NCI-H82 treated with DMSO at 0.1 percent for 48 hours (cell line): ENCODE measurements around the gene CDHR1.
"Not testable (repeated sequence)": the region's sequence is repeated elsewhere in the genome, so short reads cannot be mapped to it uniquely, and the experiment has no call there.

Experiments
- DNase-seq: peaks from one replicate; lab custom pipeline; 2025; ENCODE audit not compliant: unreplicated experiment; lab: John Stamatoyannopoulos, UW

CDHR1 gene

DNA sequence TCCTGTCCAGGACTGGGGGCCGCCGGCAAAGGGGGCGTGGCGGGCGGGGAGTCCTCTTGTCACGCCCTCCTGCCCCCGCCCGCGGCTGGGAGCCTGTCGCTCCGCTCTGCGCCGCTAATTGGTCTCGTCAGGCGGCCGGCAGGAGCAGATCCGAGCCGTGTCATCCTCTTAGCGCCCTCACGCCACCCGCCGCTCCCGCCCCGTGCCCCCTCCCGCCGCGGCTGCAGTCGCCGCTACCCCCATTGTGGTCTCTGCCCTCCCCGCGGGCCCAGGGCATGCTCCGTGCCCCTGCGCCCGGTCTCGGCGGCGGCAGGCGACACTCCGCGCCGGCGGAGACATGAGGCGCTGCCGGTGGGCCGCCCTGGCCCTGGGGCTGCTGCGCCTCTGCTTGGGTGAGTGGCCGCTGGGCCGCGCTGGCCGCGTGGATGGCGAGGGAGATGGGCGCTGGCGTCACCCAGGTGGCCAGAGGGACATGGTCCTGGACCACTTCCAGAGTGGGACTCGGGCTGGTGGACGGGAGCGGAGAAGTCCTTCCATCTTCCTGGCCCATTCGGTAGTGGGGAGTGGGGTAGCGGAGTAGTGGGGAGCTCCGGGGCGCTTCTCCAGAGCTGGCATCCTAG lies at the start of gene CDHR1:
Gene CDHR1, plus strand, starts transcription at position 114 of the 620 bp plus-strand sequence. Its CDS starts 224 bp downstream, at position 338.
- peak; percentile 25 for DNase-seq

DNA sequence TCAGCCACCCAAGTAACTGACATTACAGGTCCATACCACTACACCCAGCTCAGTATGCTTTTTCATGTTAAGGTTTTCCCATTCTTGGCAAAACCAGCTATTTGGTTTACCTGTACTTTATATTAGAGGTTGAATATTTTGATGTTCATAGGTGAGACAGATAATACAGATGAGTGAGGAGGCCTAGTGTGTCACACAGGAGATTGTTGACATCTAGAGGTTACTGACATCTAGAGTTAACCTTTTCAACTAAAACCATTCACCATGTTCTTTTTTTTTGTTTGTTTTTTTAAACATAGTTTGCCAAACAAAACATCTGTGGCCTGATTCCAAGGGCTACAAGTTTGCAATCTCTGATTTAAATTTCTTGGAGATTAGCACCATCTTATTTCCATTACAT lies 47.0 kb upstream of the CDHR1 start:
- no peak for DNase-seq

DNA sequence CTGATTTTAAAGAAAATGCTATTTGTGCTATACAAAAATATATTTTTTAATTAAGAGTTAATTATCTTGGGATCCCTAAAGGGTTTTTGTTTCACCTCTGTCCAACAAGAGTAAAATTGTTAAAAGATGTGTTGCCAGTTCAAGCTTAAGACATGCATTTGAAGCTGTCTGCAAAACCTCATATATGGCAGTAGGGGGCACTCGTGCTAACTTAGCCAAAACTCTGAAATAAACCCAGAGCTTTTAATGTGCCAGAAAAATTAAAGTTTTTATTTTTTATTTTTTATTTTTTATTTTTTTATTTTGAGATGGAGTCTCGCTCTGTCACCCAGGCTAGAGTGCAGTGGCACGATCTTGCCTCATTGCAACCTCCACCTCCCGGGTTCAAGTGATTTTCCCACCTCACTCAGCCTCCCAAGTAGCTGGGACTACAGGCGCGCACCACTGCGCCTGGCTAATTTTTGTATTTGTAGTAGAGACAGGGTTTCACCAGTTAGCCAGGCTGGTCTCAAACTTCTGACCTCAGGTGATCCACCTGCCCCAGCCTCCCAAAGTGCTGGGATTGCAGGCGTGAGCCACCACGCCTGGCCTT lies 46.2 kb upstream of the CDHR1 start:
- not testable (repeated sequence) for DNase-seq

DNA sequence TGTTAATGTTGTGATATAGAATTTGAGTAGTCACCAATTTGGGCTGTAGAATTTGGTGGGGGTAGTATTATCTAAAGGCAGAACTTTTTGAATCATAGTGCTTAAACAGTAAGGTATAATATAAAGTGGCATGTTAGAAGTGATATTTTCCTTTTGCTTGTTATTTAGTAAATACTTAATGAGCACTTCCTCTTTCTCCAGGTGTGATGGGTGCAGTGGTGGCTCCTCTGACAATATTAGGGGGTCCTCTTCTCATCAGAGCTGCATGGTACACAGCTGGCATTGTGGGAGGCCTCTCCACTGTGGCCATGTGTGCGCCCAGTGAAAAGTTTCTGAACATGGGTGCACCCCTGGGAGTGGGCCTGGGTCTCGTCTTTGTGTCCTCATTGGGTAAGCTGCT lies 44.5 kb upstream of the CDHR1 start:
- DNase-seq: no peak

DNA sequence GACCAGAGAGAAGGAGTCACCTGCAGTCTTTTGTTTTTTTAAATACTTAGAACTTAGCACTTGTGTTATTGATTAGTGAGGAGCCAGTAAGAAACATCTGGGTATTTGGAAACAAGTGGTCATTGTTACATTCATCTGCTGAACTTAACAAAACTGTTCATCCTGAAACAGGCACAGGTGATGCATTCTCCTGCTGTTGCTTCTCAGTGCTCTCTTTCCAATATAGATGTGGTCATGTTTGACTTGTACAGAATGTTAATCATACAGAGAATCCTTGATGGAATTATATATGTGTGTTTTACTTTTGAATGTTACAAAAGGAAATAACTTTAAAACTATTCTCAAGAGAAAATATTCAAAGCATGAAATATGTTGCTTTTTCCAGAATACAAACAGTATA lies 41.6 kb upstream of the CDHR1 start:
- no peak for DNase-seq

DNA sequence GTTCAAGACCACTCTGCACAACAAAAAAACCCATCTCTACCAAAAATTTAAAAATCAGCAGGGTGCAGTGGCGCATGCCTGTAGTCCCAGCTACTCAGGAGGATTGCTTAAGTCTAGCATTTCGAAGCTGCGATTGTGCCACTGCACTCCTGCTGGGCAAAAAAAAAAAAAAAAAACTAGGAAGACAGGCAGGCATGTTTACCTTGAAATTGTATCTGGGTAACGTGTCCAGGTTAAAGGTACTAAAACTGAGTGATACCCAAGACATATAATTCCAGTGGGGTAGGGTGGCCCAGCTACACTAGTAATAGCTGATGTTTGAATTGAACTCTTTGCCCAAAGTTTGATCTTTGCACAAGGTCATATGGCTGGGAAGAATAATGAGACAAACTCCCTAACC lies 38.8 kb upstream of the CDHR1 start:
- DNase-seq: no peak

DNA sequence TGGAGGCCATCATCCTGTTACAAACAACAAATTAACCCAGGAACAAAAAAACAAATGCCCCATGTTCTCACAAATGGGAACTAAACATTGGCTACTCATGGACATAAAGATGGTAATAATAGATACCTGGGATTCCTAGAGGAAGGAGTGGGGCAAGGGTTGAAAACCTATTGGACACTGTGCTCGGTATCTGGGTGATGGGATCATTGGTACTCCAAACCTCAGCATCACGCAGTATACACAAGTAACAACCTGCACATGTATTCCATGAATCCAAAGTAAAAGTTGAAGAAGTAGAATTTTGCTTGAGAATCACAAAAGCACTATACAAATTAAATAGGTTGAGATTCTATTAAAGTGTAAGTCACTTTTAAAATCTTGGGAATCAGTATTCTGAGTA lies 38.3 kb upstream of the CDHR1 start:
- DNase-seq: no peak

DNA sequence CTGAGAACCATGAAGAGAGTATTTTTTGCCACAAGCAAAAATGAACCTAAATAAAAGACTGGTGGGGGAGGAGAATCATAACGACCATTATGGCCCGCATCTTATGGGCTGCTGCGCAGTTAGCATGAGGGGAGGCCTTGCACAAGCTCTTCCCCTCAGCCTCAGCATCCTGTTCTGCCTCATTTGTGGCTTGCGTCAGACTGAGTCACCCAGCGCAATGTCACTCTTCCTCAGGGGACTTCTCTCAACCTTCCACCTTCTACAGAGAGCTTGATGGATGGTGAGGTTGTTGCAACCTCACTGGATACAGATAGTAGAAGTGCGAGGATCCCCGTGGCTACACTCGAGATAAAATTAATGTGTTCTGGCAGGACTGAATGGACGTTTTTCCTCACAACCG lies 37.6 kb upstream of the CDHR1 start:
- DNase-seq: no peak

DNA sequence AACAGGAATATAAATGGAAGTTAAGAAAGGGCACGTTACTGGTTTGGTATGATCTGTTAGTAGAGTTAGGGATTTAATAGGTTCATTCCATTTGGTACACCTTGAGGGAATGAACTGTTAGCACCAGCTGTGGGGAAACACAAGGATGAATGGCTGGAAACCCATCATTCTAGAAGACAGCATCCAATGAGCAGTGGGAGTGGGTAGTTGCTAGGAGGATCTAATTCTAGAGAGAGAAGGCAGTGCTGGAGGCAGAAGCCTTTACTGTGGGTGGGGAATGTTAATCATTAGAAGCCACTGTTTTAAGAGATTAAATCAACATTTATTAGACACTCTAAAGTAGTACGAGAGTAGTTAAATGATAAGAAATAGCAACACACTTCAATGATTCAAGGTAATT lies 36.3 kb upstream of the CDHR1 start:
- DNase-seq: no peak

DNA sequence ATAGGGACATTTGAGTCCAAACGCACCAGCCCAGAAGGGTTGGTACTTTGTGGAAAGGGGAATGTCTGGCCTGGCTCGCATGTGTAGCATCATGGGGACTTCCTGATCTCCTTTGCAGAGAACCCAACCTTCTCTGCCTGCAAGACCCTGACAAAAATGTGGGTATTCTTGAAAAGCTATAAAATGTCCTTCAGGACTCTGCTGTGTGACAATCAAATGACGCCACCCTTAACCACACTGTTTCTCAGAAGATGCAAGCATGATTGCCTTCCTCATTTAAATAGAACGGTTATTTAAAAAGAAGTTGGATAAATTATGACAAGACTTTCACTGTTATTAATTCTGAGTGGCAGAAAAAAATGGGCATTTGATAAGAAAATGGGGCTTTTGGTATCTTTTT lies 35.8 kb upstream of the CDHR1 start:
- no peak for DNase-seq

DNA sequence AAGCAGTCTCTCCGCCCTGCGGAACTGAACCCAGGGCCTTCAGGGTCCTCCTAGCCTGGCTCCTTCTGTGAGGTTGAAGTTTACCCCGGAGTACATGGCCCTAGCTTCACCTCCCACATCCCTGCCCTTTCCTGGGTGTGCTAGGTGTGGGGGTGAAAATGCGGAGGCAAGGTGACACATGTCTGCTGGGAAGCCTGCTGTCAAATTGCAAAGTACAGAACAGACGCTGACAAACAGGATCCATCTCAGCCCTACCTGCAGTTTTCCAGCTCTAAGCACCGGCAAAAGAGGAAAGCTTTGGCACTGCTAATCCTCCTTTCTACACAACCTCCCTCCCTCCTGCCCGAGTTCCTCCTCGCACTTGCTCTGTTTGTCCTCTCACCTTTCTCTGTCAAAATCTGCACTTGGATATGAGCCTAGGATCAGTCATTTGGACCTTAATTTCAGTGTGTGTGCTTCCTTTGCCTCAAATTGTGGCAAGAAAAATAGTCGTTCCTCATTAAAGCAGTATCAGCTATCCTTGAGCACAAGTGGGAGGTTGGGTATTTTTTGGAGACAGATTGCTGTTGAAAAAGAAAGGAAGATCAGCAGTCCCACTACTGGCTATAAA lies 35.2 kb upstream of the CDHR1 start:
- peak; percentile 5 for DNase-seq

DNA sequence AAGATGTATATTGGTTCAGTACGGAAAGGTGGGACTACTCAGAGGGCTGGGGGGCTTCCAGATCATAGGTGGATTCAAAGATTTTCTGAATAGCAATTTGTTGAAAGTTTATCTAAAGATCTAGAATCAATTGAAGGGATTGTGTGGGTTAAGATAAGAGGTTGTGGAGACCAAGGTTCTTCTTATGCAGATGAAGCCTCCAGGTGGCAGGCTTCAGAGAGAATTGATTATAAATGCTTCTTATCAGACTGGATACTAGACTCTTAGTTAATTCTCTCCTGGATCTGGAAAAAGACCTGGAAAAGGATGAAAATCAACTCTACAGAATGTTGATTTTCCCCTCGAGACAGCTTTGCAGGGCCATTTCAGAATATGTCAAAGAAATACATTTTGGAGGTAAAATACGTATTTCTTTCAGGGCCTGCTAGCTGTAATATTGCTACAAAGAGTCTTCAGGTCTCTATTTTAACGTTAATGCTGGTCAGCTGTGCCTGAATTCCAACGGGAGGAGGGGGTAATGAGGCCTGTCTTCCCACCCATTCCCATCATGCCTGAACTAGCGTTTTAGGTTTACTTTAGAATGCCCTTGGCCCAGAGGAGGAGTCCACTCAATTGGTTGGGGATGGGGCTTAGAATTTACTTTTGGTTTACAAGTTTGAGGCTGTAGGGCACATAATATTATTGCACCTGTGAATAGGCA lies 33.5 kb upstream of the CDHR1 start:
- no peak for DNase-seq

DNA sequence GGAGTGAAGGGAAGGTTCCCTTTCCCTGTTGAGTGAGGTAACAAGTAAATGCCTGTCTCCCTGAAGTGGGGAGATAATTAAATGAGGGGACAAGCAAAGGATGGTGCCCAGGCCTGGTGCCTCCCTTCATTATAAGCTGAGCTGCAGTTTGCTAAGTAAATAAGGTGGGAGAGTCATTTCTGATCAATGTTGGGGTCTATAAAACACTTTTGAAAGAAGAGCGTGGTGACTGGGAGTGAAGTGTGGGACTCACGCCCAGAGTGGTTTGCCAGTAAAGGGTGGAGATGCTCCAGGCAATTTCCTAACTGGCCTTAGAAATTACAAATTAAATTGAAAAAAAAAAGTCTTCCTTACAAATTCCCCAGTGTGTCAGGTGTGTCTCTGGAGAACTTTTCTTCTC lies 30.3 kb upstream of the CDHR1 start:
- DNase-seq: no peak

DNA sequence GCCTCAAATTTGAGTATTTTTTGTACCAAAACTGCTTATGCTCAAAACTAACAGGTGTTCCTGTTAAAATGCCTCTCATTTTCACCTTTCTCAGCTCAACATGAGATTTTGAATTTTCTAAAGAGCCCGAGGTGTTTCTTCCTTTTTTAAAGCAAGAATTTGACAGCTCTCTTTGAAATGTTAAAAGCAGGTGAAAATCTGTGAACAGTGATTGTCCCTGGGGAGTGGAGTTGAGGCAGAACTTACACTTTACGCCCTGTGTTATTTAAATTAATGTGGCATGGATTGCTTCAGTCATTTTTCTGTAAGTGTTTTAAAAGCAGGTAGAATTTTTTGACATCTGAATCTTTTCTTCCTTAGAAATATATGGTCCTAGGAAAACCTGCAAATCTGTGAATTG lies 29.9 kb upstream of the CDHR1 start:
- DNase-seq: no peak

DNA sequence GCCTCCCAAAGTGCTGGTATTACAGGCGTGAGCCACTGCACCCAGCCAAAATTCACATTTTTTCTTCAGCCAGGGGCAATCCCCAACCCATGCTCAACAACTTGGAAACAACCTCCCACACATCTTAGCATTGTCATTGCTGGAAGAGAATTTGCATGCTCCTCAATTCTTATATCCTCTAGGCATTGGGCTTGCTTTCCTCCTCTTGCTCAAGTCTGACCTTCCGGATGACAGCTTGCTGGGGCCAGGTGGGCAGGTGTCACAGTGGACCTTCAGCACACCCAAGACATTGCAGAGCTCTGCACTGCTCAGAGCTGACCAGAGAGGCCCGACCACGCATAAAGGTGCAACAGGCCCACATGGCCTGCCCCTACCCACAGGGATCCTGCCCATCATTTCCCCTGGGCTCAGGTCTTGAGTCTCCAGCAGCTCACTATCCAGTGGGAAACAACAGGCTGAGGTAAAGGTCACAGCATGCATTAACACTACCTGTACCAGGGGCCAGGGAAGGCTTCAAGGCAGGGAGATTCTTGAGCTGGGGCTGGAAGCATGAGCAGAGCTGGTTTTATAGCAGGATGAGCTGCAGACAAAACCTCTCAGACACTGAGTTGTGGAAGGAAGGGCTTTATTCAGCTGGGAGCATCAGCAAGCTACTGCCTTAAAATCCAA lies 27.6 kb upstream of the CDHR1 start:
- no peak for DNase-seq

DNA sequence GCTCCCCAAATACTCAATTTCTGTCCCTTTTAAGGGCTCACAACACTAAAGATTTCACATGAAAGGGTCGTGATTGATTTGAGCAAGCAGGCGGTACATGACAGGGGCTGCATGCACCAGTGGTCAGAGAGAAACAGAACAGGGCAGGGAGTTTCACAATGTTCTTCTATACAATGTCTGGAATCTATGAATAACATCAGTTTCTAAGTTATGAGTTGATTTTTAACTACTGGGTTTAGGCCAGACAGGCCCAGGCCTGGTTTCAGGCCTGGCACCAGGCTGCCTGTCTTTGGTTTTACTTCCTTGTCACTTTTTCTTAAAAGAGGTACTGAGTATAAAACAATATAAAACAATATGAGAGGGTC lies 27.1 kb upstream of the CDHR1 start:
- DNase-seq: not testable (repeated sequence)

DNA sequence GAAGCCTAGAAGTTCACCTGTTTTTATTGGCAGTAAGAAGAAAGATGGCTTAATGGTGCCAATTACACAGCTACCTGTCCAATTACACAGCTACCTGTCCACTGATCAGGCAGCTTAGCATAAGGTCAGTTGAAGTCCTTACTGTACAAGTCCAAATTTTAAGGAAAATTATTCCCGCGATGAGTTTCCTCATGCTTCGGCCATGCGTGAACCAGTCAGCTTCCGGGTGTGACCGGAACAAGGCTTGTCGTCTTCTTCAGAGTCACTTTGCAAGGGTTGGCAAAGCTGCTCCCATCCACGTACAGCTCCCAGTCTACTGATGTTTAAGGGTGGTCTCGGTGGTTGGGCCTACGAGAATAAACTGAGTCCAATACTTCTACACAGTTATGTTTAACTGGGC lies 26.0 kb upstream of the CDHR1 start:
- not testable (repeated sequence) for DNase-seq

DNA sequence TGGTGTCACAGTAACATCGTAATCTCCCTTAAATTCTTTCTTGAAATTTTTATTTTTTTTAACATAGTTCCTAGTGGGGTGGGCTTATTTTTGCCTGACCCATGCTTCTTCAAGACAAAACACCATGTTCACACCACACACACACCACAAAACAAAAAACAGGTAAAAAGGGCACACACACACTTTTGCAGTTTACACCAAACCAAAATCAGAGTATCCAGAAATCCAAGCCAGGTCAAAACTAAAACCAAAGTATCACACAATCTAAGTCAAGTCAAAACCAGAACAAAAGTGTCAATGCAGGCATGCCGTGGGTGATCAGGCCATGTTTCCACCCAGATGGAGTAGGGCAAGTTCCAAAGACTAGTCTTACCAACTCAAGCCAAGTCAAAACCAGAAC lies 23.1 kb upstream of the CDHR1 start:
- not testable (repeated sequence) for DNase-seq

DNA sequence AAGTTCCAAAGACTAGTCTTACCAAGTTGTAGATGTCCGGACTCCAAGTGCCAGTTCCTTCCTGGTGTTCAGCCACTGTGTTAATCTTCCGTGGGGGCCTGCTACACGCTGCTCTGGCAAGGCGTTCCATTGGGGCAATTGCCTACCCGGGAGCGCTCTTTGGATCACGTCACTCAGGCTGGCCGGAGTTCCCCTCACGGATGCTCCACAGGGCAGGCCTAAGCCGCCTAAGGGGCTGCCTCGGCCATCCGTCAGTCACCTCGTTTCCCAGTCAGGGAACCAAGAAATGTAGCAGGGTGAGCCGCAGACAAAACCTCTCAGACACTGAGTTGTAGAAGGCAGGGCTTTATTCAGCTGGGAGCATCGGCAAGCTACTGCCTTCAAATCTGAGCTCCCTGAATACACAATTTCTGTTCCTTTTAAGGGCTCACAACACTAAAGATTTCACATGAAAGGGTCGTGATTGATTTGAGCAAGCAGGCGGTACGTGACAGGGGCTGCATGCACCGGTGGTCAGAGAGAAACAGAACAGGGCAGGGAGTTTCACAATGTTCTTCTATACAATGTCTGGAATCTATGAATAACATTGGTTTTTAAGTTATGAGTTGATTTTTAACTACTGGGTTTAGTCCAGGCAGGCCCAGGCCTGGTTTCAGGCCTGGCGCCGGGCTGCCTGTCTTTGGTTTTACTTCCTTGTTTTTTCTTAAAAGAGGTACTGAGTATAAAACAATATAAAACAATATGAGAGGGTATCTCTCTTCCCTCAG lies 22.5 kb upstream of the CDHR1 start:
- DNase-seq: not testable (repeated sequence)

DNA sequence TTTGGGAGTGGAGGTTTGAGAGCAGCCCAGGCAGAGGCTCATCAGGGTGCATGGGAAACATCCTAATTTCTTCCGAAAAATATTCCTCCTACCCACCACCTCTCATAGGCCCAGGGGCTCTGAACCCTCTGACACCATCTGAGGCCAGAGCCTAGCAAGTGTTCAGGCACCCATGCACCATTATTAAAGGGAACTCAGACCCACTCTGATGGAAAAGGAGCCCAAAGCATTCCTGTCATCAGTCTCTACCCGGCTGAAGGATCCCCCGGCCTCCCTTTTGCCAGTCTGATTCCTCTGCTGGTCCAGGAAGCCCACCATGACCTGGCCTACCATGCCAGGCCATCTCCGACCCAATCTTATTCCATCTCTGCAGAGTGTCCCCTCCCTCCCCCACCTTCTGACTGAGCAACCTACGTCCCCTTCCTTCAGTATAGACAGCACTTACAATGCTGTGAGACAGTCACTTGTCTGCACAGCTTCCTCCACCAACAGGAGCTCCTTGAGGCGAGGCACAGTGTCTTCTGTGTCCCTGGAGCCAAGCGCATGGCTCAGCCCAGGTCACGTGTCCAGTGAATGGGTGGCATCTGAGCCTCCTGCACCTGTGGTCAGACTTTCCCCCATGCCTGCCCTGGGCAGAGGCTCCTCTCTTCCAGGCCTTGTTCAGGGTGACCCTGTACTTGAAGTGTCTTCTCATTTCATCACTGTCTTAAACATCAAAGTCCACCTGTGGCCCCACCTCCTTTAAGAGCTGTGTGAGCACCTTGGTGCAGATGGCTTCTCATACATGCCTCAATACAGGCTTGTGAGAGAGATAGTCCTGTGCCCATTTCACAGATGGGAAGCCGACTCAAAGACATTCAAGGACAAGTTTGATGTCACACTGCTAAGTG lies 21.6 kb upstream of the CDHR1 start:
- DNase-seq: no peak
